ENCODE data around the gene HLA-DPA1. TPM values are rescaled to one million over a fixed set of nuclear protein-coding genes. Genes with fewer than 3 reads are reported as not detected.

Gene HLA-DPA1
- total RNA-seq, 1 donor from 2014 or later: 82.5 TPM

DNA sequence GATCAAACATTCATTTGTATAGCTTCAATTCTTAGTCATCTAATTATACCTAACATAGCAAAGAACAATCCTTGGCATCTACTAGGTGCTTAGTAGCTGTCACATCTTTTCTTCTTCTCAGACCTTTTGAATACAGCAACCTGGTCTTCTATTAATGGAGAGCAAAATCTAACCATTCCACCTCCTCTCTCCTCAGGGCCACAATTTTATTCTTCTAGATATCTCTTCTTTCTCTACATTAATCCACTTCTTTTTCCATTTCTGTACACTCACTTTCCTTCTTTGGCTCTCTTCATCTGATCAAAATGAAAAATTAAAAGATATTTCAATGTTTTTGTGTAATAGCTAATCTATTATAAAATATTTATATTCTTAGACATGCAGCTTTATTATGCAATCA lies 55.0 kb downstream of the HLA-DPA1 start:
- no peak for DNase-seq (ENCODE audit: low spot score)

DNA sequence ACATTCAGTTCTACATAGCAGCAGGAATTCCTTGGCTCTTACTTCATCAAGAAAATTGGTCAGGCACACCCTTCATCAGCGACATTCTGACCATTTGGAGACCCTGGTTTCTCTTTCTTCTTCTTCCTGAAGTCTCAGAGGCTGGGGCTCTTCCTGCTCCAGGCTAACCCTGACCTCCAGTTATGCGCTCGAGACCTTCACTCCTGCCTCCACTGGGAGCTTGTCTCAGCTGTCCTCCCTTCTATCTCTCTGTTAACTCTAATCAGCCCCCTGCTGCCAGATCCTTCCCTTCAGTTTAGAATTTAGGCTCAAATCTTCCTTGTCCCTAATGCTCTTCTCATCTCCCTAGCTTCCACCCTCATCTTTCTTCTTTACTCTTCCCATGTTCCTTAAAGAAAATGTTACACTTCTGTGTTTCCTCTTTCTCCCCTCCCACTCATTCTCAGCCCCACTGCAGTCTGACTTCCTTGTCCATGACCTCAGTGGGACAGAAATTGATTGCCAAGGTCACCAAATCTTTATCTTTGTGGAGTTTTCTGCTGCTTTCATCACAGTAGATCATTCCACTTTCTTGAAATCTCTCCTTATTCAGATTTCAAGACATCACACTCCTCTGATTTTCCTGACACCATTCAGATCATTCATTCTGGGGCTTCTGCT lies 55.6 kb downstream of the HLA-DPA1 start:
- no peak for DNase-seq (ENCODE audit: low spot score)

DNA sequence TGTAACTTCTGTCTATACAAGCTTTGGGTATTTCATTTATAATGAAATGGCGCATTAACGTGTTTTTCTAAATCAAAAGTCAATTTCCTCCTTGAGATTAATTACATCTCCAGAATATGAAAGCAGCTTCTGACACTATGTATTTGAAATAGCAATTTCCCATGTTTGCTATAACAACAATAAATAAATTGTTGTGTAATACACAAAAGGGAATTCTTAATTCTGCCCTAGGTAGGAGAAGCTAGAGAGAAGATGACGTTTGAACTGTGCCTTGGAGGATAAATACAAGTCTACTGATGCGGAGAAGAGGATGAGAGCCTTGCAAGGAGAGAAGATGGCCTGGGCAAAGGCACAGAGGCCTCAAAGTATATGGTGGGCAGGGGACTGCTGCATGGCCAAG lies 56.4 kb downstream of the HLA-DPA1 start:
- DNase-seq (ENCODE audit: low spot score): no peak

DNA sequence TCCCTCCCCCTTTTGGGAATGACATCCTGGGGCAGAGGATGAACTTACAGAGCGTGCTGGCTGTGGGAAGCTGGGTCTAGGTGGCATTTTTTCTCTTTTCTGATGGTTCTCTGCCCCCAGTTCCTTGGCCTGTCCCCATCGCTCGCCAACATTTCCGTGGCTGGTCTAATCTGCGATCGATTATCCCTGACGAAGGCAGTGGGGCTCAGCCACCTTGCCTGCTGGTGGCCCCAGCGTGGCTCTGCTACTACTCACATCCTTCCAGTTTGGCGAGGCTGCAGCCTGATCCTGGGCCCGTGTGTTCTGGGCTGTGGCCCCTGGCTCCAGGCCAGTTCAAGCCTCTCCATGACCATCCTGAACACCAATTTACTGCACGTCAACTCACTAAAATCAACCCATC lies 57.7 kb downstream of the HLA-DPA1 start:
- DNase-seq (ENCODE audit: low spot score): no peak

DNA sequence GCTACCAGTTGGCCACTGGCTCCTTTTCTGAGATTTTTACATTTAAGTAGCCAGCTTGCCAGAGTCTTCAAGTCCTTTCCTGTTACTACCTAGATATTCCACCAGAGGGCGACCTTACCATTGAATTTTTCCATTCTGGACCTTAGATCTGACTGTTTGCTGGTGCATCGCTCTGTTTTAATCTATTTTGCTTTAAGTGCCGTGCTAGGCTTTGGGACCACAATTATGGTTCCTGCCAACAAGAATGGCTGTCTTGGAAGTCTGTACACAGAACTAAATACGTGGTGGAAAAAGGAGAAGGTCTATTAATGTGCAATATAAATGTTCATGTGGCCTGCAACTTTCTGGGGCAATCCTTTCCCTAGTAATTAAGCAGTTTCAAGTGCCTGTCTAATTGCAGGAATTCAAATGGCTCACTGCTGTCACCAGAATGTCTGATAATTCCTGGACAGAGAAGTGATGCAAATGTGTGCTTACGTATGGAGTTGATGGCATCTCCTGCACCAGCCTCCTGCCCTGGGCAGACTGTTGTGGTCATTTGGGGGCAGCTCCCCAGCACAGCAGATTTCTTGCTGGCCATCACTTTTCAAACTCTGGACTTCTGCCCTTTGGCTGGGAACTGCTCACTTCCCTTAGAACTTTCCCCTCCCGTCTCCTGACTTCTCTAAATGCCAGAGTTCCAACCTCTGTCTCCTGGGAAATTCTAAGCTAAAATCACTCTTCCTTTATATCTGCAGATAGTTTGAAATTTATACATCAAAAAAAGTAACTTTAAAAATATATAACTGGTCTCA lies 58.4 kb downstream of the HLA-DPA1 start:
- no peak for DNase-seq (ENCODE audit: low spot score)

Other genes starting within 250 kb of the HLA-DPA1 start
- gene TAP2, start 234.9 kb downstream of the HLA-DPA1 start, total RNA-seq: 45.8 TPM
- gene PSMB8, start 229.6 kb downstream of the HLA-DPA1 start, total RNA-seq: 46.4 TPM
- 41.6 TPM for gene TAP1, start 219.9 kb downstream of the HLA-DPA1 start, total RNA-seq
- 28.9 TPM for gene PSMB9, start 219.5 kb downstream of the HLA-DPA1 start, total RNA-seq
- gene HLA-DMB, start 132.6 kb downstream of the HLA-DPA1 start, total RNA-seq: 12.3 TPM
- gene HLA-DMA, start 120.6 kb downstream of the HLA-DPA1 start, total RNA-seq: 42.9 TPM
- gene BRD2, start 105.1 kb downstream of the HLA-DPA1 start, total RNA-seq: 132 TPM
- 5.0 TPM for gene HLA-DOA, start 64.1 kb downstream of the HLA-DPA1 start, total RNA-seq
- gene HLA-DPB1, start 2.3 kb upstream of the HLA-DPA1 start, total RNA-seq: 52.5 TPM
- gene COL11A2, start 118.8 kb upstream of the HLA-DPA1 start, total RNA-seq: 0.67 TPM
- 35.8 TPM for gene RXRB, start 127.0 kb upstream of the HLA-DPA1 start, total RNA-seq
- gene SLC39A7, start 127.2 kb upstream of the HLA-DPA1 start, total RNA-seq: 109 TPM
- gene HSD17B8, start 131.0 kb upstream of the HLA-DPA1 start, total RNA-seq: 5.3 TPM
- 32.6 TPM for gene RING1, start 134.9 kb upstream of the HLA-DPA1 start, total RNA-seq
- gene VPS52, start 198.2 kb upstream of the HLA-DPA1 start, total RNA-seq: 39.8 TPM
- 1,776 TPM for gene RPS18, start 198.4 kb upstream of the HLA-DPA1 start, total RNA-seq
- 10.7 TPM for gene B3GALT4, start 203.5 kb upstream of the HLA-DPA1 start, total RNA-seq
- 48.9 TPM for gene WDR46, start 215.6 kb upstream of the HLA-DPA1 start, total RNA-seq
- 34.8 TPM for gene PFDN6, start 216.0 kb upstream of the HLA-DPA1 start, total RNA-seq
- gene RGL2, start 225.3 kb upstream of the HLA-DPA1 start, total RNA-seq: 56.2 TPM
- gene TAPBP, start 240.4 kb upstream of the HLA-DPA1 start, total RNA-seq: 77.9 TPM
- 12.1 TPM for gene ZBTB22, start 244.1 kb upstream of the HLA-DPA1 start, total RNA-seq
- 41.7 TPM for gene DAXX, start 249.3 kb upstream of the HLA-DPA1 start, total RNA-seq

Measured in mesenteric fat pad (tissue), 1 donor.